B cell (primary cell): ENCODE measurements around the gene MYDGF. TPM values are rescaled to one million over a fixed set of nuclear protein-coding genes. Genes with fewer than 3 reads are reported as not detected.

ENCODE experiments used
- ATAC-seq: fragments of 200-7000 bp; cut with Tn5 transposase; one replicate; pipeline ENCODE4 v1.10.0; 2021; ENCODE audit warnings: low read depth, mild to moderate bottlenecking, moderate number of reproducible peaks, moderate library complexity
- CTCF ChIA-PET: fragments of 350-600 bp; sonication (Branson Sonifier 250); formaldehyde crosslinking; loops from one replicate; lab custom pipeline; 2021; ENCODE audit warnings: antibody characterized with exemption, inconsistent platforms; lab: Charles Lee
- POLR2A ChIA-PET: fragments of 350-600 bp; sonication (Branson Sonifier 250); formaldehyde crosslinking; loops from one replicate; lab custom pipeline; 2021; ENCODE audit warnings: antibody characterized with exemption; lab: Charles Lee
- DNase-seq: peaks from one replicate; pipeline ENCODE4 v3.0.0; 2013
- H2AFZ ChIP-seq: 2 replicates; pipeline ENCODE4 v1.6.1; 2012; ENCODE audit warnings: mild to moderate bottlenecking, low read depth, low read length; ENCODE audit not compliant: insufficient read depth, poor library complexity, severe bottlenecking
- H3K27ac ChIP-seq, 2 donors: 1 replicate in 1 of 2; 2 replicates in 1 of 2; pipeline ENCODE4 v1.5.1; 2012 to 2013; ENCODE audit warnings: low read length in 2 of 2, mild to moderate bottlenecking in 2 of 2, moderate library complexity in 1 of 2
- H3K27me3 ChIP-seq, 4 experiments: fragments of 200-600 bp in 1 of 4; sonication (generic) in 1 of 4; replicated peaks in 1 of 4; 1 replicate in 2 of 4; 2 replicates in 2 of 4; pipeline versions ENCODE4 v1.6.1 to v1.7.0; 2013 to 2016; ENCODE audit warnings: low read length in 3 of 4, mild to moderate bottlenecking in 2 of 4, mixed read lengths in 1 of 4, moderate library complexity in 1 of 4; ENCODE audit not compliant: insufficient read depth in 4 of 4, control insufficient read depth in 3 of 4; ENCODE audit errors: control extremely low read depth in 1 of 4
- H3K36me3 ChIP-seq, 2 experiments: replicated peaks in 1 of 2; 1 replicate in 1 of 2; 2 replicates in 1 of 2; pipeline versions ENCODE4 v1.6.1 to v1.7.1; 2013; ENCODE audit warnings: low read length in 1 of 2; ENCODE audit not compliant: insufficient read depth in 2 of 2, control insufficient read depth in 1 of 2; ENCODE audit errors: control extremely low read depth in 1 of 2, extremely low read depth in 1 of 2
- H3K4me1 ChIP-seq, 2 donors: fragments of 200-600 bp in 1 of 2; sonication (generic) in 1 of 2; 1 replicate in 1 of 2; 2 replicates in 1 of 2; pipeline versions ENCODE4 v1.5.1 to v1.6.1; 2013 to 2017; ENCODE audit warnings: low read length in 2 of 2; ENCODE audit not compliant: control insufficient read depth in 2 of 2, insufficient read depth in 2 of 2
- H3K4me2 ChIP-seq: replicated peaks from 2 replicates; pipeline ENCODE3; 2012; ENCODE audit warnings: mild to moderate bottlenecking, low read depth, low read length; ENCODE audit not compliant: poor library complexity, severe bottlenecking
- H3K4me3 ChIP-seq, 5 experiments: fragments of 200-600 bp in 1 of 5; sonication (generic) in 1 of 5; 1 replicate in 3 of 5; 2 replicates in 2 of 5; pipeline versions ENCODE4 v1.5.1 to v1.7.0; 2011 to 2016; ENCODE audit warnings: low read length in 4 of 5, mild to moderate bottlenecking in 4 of 5, low read depth in 2 of 5, control low read depth in 1 of 5, moderate library complexity in 1 of 5; ENCODE audit not compliant: insufficient read depth in 1 of 5; ENCODE audit errors: control extremely low read depth in 1 of 5, extremely low read depth in 1 of 5
- H3K79me2 ChIP-seq: fragments of 200-600 bp; sonication (generic); one replicate; pipeline ENCODE4 v1.6.0; 2016; ENCODE audit warnings: low read length; ENCODE audit not compliant: control insufficient read depth, insufficient read depth
- H3K9ac ChIP-seq: fragments of 200-600 bp; sonication (generic); 2 replicates; pipeline ENCODE4 v1.6.1; 2017; ENCODE audit warnings: mild to moderate bottlenecking, low read length, moderate library complexity
- H3K9me3 ChIP-seq, 3 donors: one replicate each; pipeline versions ENCODE4 v1.6.1 to v1.7.1; 2013; ENCODE audit warnings: low read length in 2 of 3; ENCODE audit not compliant: control insufficient read depth in 2 of 3, insufficient read depth in 1 of 3; ENCODE audit errors: control extremely low read depth in 1 of 3
- H4K20me1 ChIP-seq: 2 replicates; pipeline ENCODE4 v1.6.0; 2012; ENCODE audit warnings: mild to moderate bottlenecking, low read length; ENCODE audit not compliant: insufficient read depth, control insufficient read depth, poor library complexity, severe bottlenecking
- H3K27ac Mint-ChIP-seq: one replicate; pipeline ENCODE4 v1.8.0; 2021; ENCODE audit warnings: mixed read lengths
- H3K27me3 Mint-ChIP-seq: one replicate; pipeline ENCODE4 v1.8.0; 2021; ENCODE audit warnings: mixed read lengths
- H3K4me1 Mint-ChIP-seq: one replicate; pipeline ENCODE4 v1.8.0; 2021; ENCODE audit warnings: mixed read lengths
- H3K4me3 Mint-ChIP-seq: one replicate; pipeline ENCODE4 v1.8.0; 2021; ENCODE audit warnings: mixed read lengths
- H3K9me3 Mint-ChIP-seq: one replicate; pipeline ENCODE4 v1.8.0; 2022; ENCODE audit warnings: mixed read lengths; ENCODE audit not compliant: insufficient read depth
- EZH2 ChIP-seq: IDR thresholded peaks from 2 replicates; pipeline ENCODE4 v1.6.1; 2012; ENCODE audit warnings: borderline replicate concordance, low read depth, mild to moderate bottlenecking, moderate library complexity, low read length; ENCODE audit not compliant: insufficient read depth, poor library complexity, severe bottlenecking
- WGBS: methylation state at CpG from one replicate; pipeline ENCODE4 v1.1.5; 2013; ENCODE audit warnings: missing lambda C conversion rate; ENCODE audit not compliant: insufficient coverage; 5-methylcytosine and 5-hydroxymethylcytosine counted together
- intact Hi-C: fragments of 100-400 bp; cut with micrococcal nuclease; formaldehyde crosslinking; loops from one replicate; pipeline ENCODE4 v1.10.0; 2022
- polyA plus RNA-seq: library from polyadenylated mRNA; depleted of rRNA; stranded (reverse); fragments of >200 nt; gene quantifications from 2 replicates; pipeline ENCODE4 v1.2.3, GENCODE V29; 2012
- total RNA-seq, 2 donors: library from RNA; stranded (reverse); fragments of 120-200 nt in 1 of 2; gene quantifications; 1 replicate in 1 of 2; 2 replicates in 1 of 2; pipeline versions ENCODE4 v1.2.3 to v1.2.4, GENCODE V29; 2013 to 2022
- TF ChIP-seq, protein P1 (sequence below): fragments of 200-600 bp; IDR thresholded peaks from one replicate; pipeline ENCODE4 v1.8.0; 2022; ENCODE audit warnings: antibody characterized with exemption, mild to moderate bottlenecking

Gene MYDGF
- total and polyA plus RNA-seq, 2 donors (not counting 1 experiment from before 2014, with no cell fraction given) = 21.2 to 42.3 TPM

DNA sequence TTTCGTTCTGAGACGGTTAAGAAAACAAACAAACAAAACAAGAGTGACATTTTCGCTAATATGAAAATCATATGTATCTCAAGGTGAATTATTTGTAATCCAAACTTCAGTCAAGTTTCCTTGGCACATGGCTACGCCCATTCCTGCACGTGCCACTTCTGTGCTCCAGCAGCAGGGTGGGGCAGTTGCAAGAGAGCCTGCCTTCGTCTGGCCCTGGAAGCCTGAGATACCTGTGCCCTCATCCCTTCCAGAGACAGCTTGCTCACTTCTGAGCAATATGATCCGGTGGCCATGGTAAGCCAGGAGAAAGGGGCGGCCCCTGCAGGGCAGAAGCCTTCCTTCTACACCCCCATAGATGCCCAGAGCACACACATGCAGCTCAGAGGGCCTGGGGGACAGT, 31.4 kb upstream of the MYDGF start:
- H3K4me3 Mint-ChIP-seq = no peak overlapping the region

DNA sequence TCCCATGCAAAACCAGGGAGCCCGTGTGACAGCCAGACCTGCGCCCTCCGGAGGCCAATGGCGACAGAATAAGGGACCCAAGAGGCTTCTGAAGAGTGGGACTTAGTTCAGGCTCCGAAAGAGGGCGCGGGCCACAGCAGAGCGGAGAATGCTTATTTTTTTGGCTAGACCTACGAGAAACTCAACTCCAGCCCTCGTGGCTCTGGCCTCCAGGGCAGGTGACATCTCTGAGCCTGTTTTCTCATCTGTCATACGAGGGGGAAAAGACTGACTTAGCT, 30.5 kb upstream of the MYDGF start:
- intact Hi-C loops = no loop called here
- H3K9ac ChIP-seq = no peak overlapping the region
- H3K79me2 ChIP-seq = peaks cover 2% of the 10 kb centered on the region
- no peaks in the 10 kb centered on the region for H3K27me3 ChIP-seq
- H4K20me1 ChIP-seq = no peaks in the 10 kb centered on the region
- Mint-ChIP-seq H3K4me1 (no peaks in the 10 kb centered on the region), H3K4me3 (no peak overlapping the region), H3K27me3 (no peaks in the 10 kb centered on the region), H3K9me3 (no peaks in the 10 kb centered on the region), H3K27ac (no peak overlapping the region)
- CTCF ChIA-PET = no interaction called here
- no peak overlapping the region for H3K4me2 ChIP-seq
- 93% methylated on average over 11 of the region's 11 CpGs for WGBS
- ATAC-seq = no peak
- no peak for DNase-seq
- POLR2A ChIA-PET = no interaction called here
- H3K9me3 ChIP-seq = no peaks in the 10 kb centered on the region
- no peaks in the 10 kb centered on the region for H3K4me1 ChIP-seq
- TF ChIP-seq, protein P1, sequence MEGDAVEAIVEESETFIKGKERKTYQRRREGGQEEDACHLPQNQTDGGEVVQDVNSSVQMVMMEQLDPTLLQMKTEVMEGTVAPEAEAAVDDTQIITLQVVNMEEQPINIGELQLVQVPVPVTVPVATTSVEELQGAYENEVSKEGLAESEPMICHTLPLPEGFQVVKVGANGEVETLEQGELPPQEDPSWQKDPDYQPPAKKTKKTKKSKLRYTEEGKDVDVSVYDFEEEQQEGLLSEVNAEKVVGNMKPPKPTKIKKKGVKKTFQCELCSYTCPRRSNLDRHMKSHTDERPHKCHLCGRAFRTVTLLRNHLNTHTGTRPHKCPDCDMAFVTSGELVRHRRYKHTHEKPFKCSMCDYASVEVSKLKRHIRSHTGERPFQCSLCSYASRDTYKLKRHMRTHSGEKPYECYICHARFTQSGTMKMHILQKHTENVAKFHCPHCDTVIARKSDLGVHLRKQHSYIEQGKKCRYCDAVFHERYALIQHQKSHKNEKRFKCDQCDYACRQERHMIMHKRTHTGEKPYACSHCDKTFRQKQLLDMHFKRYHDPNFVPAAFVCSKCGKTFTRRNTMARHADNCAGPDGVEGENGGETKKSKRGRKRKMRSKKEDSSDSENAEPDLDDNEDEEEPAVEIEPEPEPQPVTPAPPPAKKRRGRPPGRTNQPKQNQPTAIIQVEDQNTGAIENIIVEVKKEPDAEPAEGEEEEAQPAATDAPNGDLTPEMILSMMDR = no peak
- no peak for TF ChIP-seq EZH2
- H3K4me3 ChIP-seq = no peak overlapping the region
- H3K36me3 ChIP-seq = peaks cover 14 to 73% of the 10 kb centered on the region in 2 experiments
- no peak overlapping the region for H2AFZ ChIP-seq
- no peak overlapping the region for H3K27ac ChIP-seq

More for the DNA sequence above, 31.4 kb upstream of the MYDGF start:
- 98% methylated on average over 4 of the region's 8 CpGs for WGBS
- Histone ChIP-seq H3K9ac (no peak overlapping the region), H4K20me1 (no peaks in the 10 kb centered on the region), H3K27me3 (no peaks in the 10 kb centered on the region), H3K4me2 (no peak overlapping the region), H3K4me1 (no peaks in the 10 kb centered on the region), H3K9me3 (no peaks in the 10 kb centered on the region), H3K36me3 (peaks cover 14 to 74% of the 10 kb centered on the region in 2 experiments), H3K4me3 (no peak overlapping the region), H2AFZ (no peak overlapping the region), H3K27ac (no peak overlapping the region), H3K79me2 (peaks cover 2% of the 10 kb centered on the region)
- intact Hi-C loops = no loop called here
- H3K27me3 Mint-ChIP-seq = no peaks in the 10 kb centered on the region
- POLR2A ChIA-PET = interaction anchor here (0.6 kb wide), 1 partner anchor 13 kb away, joined by 4 read pairs; no protein-coding TSS in a partner anchor
- no peaks in the 10 kb centered on the region for H3K4me1 Mint-ChIP-seq
- no peak overlapping the region for H3K27ac Mint-ChIP-seq
- H3K9me3 Mint-ChIP-seq = no peaks in the 10 kb centered on the region
- DNase-seq (no peak), ATAC-seq (no peak)
- CTCF ChIA-PET = no interaction called here
- no peak for TF ChIP-seq EZH2
